Adipocyte (in vitro differentiated cells): Measurements from ENCODE around the gene MAST4.
A peak's percentile ranks its signal among the peaks of the same experiment; 100 is the strongest.

Source experiments
- DNase-seq: peaks from one replicate; pipeline ENCODE4 v3.0.0-alpha.2; 2015; ENCODE audit warnings: low read depth
- H3K27me3 ChIP-seq: replicated peaks from 2 replicates; pipeline ENCODE4 v1.7.0; 2013; ENCODE audit warnings: mild to moderate bottlenecking, low read length, moderate library complexity; ENCODE audit not compliant: control insufficient read depth, insufficient read depth
- H3K36me3 ChIP-seq: 2 replicates; pipeline ENCODE4 v1.7.0; 2013; ENCODE audit warnings: low read length, mild to moderate bottlenecking, moderate library complexity; ENCODE audit not compliant: control insufficient read depth, insufficient read depth, severe bottlenecking
- H3K4me1 ChIP-seq: 2 replicates; pipeline ENCODE4 v1.7.0; 2013; ENCODE audit warnings: mild to moderate bottlenecking, low read length, moderate library complexity; ENCODE audit not compliant: control insufficient read depth, insufficient read depth
- H3K4me3 ChIP-seq: 2 replicates; pipeline ENCODE4 v1.7.0; 2013; ENCODE audit warnings: mild to moderate bottlenecking, low read length, moderate library complexity
- H3K9ac ChIP-seq: 2 replicates; pipeline ENCODE4 v1.7.0; 2013; ENCODE audit warnings: mild to moderate bottlenecking, low read length, moderate library complexity
- H3K9me3 ChIP-seq: 2 replicates; pipeline ENCODE4 v1.7.0; 2013; ENCODE audit warnings: mild to moderate bottlenecking, low read length, moderate library complexity; ENCODE audit not compliant: control insufficient read depth

Gene MAST4

DNA sequence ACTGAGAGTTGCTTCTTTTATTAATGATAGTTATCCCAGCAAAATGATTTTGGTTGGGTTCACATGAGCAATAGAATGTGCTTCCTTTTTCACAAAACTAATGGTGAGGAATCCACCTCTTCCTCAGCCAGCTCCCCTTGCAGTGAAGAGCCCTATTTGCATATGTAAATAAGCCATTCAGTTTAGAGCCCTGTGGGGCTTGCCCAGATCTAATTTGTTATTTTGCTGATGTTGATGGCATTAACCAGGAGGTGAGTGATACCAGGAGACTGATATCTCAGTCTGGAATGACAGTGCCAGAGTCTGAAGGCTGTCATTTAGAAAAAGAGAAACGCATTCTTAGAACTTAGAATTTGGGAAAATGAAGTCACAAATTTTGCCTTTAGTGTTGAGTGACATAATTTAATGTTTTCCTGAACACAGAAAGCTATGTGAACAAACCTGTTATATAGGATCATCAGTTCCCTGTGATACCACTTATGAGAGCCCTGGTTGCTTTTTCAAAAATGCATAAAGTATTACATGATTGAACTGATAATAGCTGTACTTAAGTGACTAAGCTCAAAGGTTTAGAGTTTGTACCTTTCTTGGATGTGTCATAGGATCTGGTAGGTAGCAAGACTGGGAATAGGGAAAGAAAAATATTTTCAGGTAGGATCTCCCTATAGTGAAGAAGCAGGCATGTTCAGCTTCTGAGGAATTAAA, 271.6 kb downstream of the MAST4 start:
- Histone ChIP-seq H3K9me3 (no peaks in the 10 kb centered on the region), H3K9ac (no peak overlapping the region), H3K4me3 (no peak overlapping the region), H3K36me3 (no peaks in the 10 kb centered on the region), H3K4me1 (no peaks in the 10 kb centered on the region), H3K27me3 (no peaks in the 10 kb centered on the region)
- no peak for DNase-seq

- Histone ChIP-seq H3K27me3 (no peaks in the 10 kb centered on the region), H3K4me3 (no peak overlapping the region)
Observed at GRCh38 chr5:66869347-66869746, 273.2 kb downstream of the MAST4 start.

DNA sequence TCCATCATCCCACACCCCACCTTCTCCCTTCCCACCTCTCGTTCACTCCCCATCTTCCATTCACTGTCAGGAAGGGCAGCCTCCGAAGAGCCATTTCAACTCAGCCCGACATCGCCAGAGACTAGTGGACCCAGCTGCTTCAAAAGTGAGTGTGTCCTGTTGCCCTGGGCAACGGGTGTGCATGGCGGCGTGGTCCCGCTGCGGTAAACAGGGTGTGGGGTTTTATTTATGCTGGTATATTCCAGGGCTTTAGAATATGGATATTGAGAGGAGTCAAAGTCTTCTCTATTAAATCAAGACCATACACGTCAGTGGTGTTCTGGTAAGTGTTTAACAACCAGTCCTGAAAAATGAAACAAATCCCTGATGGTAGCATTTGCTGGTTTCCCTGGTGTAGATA, 274.5 kb downstream of the MAST4 start:
- Histone ChIP-seq H3K36me3 (no peaks in the 10 kb centered on the region), H3K27me3 (no peaks in the 10 kb centered on the region), H3K4me1 (no peaks in the 10 kb centered on the region), H3K4me3 (no peak overlapping the region), H3K9ac (no peak overlapping the region), H3K9me3 (no peaks in the 10 kb centered on the region)
- no peak for DNase-seq

More at GRCh38 chr5:66869347-66869746, 273.2 kb downstream of the MAST4 start:
- H3K4me1 ChIP-seq, result no peaks in the 10 kb centered on the region
- H3K9ac ChIP-seq, result no peak overlapping the region
- no peaks in the 10 kb centered on the region for H3K36me3 ChIP-seq
- H3K9me3 ChIP-seq, result no peaks in the 10 kb centered on the region
- no peak for DNase-seq

GRCh38 chr5:66871651-66872050, 275.5 kb downstream of the MAST4 start:
- no peak overlapping the region for H3K9ac ChIP-seq
- H3K4me1 ChIP-seq, result no peaks in the 10 kb centered on the region
- no peak overlapping the region for H3K4me3 ChIP-seq
- DNase-seq, result no peak
- H3K36me3 ChIP-seq, result no peaks in the 10 kb centered on the region
- H3K27me3 ChIP-seq, result no peaks in the 10 kb centered on the region
- no peaks in the 10 kb centered on the region for H3K9me3 ChIP-seq

- no peaks in the 10 kb centered on the region for H3K27me3 ChIP-seq
- no peak overlapping the region for H3K4me3 ChIP-seq
- no peaks in the 10 kb centered on the region for H3K4me1 ChIP-seq
- DNase-seq, result no peak
- H3K9ac ChIP-seq, result no peak overlapping the region
- H3K9me3 ChIP-seq, result no peaks in the 10 kb centered on the region
- no peaks in the 10 kb centered on the region for H3K36me3 ChIP-seq
Observed at GRCh38 chr5:66872736-66873331, 276.6 kb downstream of the MAST4 start.

DNA sequence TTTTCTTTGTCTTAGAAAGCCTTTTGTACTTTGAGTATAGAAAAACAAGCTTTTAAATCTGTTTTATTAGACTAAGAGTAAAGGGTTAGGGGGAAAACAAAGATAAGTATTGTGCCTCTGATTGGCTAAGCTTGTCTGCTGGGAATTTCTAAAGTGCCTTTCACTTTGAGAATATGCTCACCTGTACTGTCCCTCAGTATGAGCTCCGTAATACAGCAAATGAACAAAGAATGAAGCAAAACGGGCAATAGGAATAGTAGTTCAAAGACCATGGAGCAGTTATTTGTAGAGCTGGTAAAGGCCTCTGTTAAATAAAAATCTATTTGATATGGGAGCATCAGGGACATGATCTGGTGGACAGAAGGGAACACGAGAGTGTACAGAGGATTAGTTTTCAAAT, 277.8 kb downstream of the MAST4 start:
- Histone ChIP-seq H3K27me3 (no peaks in the 10 kb centered on the region), H3K4me1 (no peaks in the 10 kb centered on the region), H3K9me3 (no peaks in the 10 kb centered on the region), H3K4me3 (no peak overlapping the region), H3K9ac (no peak overlapping the region), H3K36me3 (no peaks in the 10 kb centered on the region)
- no peak for DNase-seq

- no peaks in the 10 kb centered on the region for H3K27me3 ChIP-seq
- no peak overlapping the region for H3K4me3 ChIP-seq
- H3K36me3 ChIP-seq, result no peaks in the 10 kb centered on the region
- no peaks in the 10 kb centered on the region for H3K4me1 ChIP-seq
- DNase-seq, result no peak
- H3K9ac ChIP-seq, result no peak overlapping the region
- H3K9me3 ChIP-seq, result no peaks in the 10 kb centered on the region
Observed at GRCh38 chr5:66875315-66875714, 279.1 kb downstream of the MAST4 start.

GRCh38 chr5:66876266-66876807, 280.1 kb downstream of the MAST4 start:
- Histone ChIP-seq H3K9ac (no peak overlapping the region), H3K36me3 (no peaks in the 10 kb centered on the region), H3K9me3 (no peaks in the 10 kb centered on the region), H3K27me3 (no peaks in the 10 kb centered on the region), H3K4me3 (no peak overlapping the region), H3K4me1 (peaks cover 3% of the 10 kb centered on the region)
- DNase-seq, result no peak

DNA sequence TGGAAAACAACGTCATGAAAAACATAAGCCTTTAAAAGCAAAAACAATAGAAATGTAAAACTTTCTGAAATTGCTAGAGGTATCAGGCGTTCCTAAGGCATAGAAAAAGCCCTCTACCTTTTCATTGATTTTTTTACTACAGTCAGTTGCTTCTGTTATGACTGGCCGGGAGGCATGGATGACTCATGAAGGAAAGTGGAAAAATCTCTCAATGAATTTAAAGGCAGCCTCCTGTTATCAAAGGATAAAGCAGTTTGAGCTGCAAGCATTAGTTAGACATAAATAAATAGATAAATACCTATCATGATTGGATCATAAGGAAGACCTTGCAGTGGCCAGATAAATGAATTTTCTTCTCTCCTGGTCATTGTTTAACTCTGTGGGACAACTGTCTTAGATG, 281.6 kb downstream of the MAST4 start:
- no peaks in the 10 kb centered on the region for H3K9me3 ChIP-seq
- H3K4me3 ChIP-seq, result no peak overlapping the region
- H3K9ac ChIP-seq, result no peak overlapping the region
- no peaks in the 10 kb centered on the region for H3K36me3 ChIP-seq
- DNase-seq, result peak; percentile 34
- peaks cover 11% of the 10 kb centered on the region for H3K4me1 ChIP-seq
- H3K27me3 ChIP-seq, result no peaks in the 10 kb centered on the region

GRCh38 chr5:66880401-66880800, 284.2 kb downstream of the MAST4 start:
- Histone ChIP-seq H3K36me3 (no peaks in the 10 kb centered on the region), H3K9ac (no peak overlapping the region), H3K27me3 (no peaks in the 10 kb centered on the region), H3K4me3 (no peak overlapping the region), H3K4me1 (peaks cover 11% of the 10 kb centered on the region), H3K9me3 (no peaks in the 10 kb centered on the region)
- no peak for DNase-seq

- no peaks in the 10 kb centered on the region for H3K9me3 ChIP-seq
- H3K9ac ChIP-seq, result no peak overlapping the region
- H3K36me3 ChIP-seq, result no peaks in the 10 kb centered on the region
- no peaks in the 10 kb centered on the region for H3K27me3 ChIP-seq
- no peak overlapping the region for H3K4me3 ChIP-seq
- peak; percentile 13 for DNase-seq
- H3K4me1 ChIP-seq, result peaks cover 11% of the 10 kb centered on the region
Observed at GRCh38 chr5:66881480-66882161, 285.4 kb downstream of the MAST4 start.
